Stimulated activated CD8-positive, alpha-beta memory T cell treated with anti-CD3 and anti-CD28 coated beads, Interleukin-4, amount 100 ng/mL, for 4 hours (primary cell): ENCODE data around the gene NECTIN1.

Source experiments
- DNase-seq, 2 donors: peaks; one replicate each; pipeline ENCODE4 v3.0.0-alpha.2; 2020; ENCODE audit warnings: low read depth in 2 of 2, low spot score in 1 of 2

NECTIN1 gene, protein sequence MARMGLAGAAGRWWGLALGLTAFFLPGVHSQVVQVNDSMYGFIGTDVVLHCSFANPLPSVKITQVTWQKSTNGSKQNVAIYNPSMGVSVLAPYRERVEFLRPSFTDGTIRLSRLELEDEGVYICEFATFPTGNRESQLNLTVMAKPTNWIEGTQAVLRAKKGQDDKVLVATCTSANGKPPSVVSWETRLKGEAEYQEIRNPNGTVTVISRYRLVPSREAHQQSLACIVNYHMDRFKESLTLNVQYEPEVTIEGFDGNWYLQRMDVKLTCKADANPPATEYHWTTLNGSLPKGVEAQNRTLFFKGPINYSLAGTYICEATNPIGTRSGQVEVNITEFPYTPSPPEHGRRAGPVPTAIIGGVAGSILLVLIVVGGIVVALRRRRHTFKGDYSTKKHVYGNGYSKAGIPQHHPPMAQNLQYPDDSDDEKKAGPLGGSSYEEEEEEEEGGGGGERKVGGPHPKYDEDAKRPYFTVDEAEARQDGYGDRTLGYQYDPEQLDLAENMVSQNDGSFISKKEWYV

DNA sequence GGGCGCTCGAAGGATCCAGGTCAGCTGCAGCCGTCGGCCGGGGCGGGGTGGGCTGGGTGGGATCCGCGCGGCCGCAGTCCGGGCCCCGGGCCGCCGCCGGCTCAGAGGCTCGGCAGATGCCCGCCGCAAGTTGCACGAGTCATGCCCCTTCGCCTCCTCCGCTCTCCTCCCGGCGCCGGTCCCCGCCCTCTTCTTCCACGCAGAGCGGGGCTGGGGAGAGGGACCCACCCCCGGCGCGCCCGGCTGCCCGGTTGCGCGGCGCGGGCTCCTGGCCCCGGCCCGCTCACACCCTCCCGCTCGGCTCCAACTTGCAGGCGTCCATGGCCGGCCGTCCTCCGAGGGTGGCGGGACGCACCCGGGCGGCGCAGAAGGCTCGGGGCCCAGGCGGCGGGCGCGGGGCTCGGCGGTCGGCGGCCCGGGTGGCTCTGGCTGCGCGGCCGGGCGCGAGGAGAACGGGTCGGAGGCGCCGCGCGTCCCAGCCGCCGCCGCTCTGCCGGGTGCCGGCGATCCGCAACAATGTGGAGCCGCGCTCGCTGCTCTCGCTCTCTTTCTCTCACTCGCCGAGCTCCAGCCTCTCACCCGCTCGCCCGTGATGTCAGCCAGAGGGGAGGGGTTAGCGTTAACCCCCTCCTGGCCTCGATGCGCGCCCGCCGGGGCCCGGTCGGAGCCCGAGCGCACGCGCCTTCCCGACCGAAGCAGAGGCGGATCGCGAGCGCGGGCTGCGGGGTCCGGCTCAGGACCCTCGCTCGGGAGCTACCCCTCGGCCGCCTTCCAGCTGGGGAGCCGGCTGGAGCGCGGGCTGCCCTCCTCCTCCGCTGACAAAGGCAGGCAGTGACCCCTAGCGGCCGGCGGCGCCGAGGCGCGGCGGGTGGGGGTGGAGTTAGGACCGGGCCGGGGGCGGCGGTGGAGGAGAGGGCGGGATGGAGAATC, at the start of gene NECTIN1:
Gene NECTIN1 (minus strand): TSS at position 550 of the 930 bp plus-strand sequence. CDS start 647 bp downstream, outside the sequence.
- DNase-seq = peak; percentile 66 to 70

DNA sequence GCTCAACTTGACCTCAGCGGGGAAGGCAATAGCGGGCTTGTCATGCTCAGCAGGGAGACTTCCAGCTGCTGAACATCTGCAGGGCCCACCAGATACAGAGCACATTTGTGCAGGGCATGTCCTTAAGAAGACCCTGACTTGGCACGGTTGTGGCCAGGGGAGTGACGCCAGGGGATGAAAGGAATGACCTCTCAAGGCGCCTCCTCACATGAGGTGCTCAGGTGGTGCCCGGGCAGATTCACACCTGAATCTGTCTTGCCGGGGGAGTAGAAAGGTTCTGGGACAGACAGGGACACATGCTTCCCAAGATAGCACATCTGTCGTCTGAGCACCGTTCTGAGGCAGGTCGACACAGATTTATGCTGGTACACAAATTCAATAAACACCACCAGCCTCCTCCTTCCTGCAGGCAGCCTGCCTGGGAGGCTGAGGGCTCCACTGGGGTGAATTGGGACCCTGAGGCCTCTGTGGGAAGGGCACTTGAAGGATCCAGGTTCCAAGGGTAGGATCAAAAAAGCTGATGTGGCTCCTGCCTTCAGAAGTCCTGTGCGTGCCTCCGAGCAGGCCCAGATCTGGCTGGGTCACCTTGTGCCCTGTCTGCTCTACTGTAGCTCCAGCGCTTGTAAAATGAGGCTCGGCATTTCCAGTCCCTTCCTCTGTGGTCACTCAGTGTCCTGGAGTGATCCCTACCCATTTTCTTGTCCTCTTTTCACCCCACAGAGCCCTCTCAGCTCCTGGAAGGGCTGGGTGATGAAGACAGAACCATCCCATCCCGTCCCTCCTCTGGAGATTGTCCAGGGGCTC, 49.6 kb upstream of the NECTIN1 start:
- no peak for DNase-seq

DNA sequence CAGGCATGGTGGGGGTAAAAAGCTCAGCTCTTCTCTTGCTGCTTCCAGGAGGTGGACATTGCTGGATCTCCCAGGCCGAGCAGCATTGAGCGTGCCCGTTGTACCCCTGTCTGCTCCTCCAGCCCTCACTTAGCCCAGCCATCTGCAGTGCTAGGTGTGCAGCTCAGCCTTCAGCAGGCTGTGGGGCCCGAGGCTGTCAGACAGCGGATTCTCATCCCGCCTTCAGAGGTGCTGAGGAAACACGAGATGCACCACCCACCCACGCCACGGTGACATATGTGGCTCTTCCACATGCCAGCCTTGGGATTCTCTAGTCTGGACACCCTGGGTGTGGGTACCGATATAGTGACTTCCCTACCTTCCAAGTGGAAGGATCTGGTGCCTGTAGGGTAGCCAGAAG, 48.9 kb upstream of the NECTIN1 start:
- DNase-seq = no peak

DNA sequence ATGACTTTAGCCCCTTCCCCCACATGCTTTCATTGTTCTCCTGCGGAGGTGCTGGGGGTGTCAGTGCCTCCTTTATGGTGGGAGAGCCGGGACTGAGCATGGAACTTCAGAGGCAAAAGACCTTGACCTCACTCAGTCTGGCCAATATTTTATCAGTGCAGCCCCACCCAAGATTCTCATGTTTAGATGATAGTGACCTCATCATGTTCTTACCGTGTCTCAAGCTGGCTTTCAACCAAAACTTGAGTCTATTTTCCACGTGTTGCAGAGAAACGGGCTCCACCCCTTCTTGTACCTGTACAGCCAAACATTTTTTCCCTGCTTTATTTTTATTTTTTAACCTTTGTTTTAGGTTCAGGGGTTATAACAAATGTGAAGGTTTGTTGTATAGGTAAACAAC, 47.7 kb upstream of the NECTIN1 start:
- DNase-seq = no peak

DNA sequence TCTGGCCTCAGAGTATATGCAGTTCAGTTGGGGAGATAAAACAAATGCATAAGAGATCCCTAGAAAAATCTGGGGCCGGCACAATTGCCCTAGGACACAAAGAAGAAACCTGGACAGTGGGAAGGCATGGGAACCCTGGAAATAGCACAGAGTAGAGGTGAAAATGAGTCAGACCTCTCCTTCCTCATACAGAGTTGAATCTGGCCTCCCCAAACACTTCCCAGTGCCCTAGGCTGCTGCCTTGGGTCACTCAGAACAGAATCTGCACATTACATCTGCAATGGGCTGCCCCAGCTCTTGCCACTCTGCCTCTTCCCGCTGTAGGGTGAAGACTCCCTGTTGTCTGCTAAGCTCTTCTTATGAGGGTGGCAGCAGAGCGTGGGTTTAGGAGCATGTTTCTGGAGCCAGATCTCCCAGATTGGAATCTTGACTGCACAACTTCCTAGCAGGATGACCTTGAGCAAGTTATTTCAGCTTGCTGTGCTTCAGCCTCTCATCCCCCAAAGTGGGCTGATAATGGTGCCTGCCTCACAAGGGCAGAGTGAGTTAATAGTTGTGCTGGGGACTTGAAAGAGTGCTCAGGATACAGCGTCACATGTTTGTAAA, 47.1 kb upstream of the NECTIN1 start:
- DNase-seq = no peak

DNA sequence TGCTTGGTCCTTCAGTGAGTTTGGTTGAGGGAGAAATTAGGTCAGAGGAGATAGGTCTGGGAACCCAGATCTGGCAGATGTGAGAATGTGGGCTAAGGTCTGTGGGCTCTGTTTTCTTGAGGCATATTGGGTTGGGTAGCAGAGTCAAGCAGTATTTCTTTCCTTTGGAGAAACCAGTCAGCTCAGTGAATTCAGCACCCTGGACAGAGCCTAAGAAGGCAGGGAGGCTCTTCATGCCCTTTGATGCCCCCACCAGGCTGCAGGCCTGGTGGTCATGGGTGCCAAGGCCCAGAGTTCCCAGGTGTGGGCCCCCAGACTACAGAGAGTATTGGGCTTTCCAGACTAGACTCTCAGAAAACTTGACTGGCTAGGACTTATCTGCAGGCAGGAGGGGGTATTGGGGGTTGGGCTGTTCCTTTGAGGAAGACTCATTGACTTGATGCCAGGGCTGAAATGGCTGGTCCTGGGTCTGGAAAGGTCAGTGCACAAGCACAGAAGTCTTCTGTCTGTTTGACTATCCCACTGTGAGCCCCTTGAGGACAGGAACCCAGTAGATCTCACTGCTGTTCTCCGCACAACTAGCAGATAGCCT, 45.3 kb upstream of the NECTIN1 start:
- no peak for DNase-seq

DNA sequence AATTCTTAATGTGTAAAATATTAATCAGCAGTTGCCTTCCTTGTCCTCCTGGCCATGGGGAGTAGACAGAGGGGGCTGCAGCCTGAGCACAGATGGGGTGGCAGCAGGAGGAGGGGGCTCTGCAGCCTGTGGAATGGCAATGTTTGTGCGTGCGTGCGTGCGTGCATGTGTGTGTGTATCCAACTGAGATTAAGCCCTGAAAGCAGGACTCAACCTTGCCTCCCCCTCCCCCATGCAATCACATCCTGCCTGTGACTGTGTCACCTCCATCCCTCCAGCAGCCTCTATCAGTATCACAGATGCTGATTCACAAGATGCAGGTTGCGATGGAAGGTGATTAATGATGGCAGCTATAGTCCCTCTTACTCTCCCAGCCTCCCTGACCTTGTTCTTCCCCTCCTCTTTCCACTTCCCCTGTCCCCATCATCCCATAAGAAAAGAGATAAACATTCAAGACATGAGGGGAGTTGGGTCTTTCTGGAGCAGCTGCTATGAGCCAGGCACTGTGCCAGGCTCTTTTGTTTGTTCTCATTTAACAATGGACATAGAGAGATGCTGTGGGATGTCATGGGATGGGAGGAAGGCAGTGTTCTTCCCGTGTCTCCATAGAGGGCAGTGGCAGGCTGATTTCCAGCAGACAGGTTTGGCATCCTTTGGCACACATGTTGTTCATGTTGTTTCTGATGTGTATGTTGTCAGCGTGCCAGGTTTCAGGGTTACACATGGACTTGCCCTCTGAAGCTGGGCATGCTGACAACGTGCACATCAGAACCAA, 43.8 kb upstream of the NECTIN1 start:
- no peak for DNase-seq

DNA sequence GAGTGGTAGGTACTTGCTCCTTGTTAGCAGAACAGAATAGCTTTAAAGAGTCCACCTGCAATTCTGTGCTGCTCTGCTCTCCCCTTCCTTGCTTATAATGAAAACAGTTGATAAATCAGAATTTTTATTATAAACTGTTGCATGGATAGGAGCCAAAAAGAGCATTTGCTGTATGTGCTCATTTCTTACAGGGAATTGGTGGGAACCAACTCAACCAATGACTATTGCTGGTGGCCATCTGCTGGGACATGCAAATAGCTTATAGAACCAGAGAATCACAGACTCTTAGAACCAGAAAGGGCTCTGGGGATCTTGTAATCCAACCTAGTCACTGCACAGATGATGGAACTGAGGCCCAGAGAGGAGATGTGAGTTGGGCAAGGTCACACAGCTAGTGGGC, 43.1 kb upstream of the NECTIN1 start:
- DNase-seq = no peak

DNA sequence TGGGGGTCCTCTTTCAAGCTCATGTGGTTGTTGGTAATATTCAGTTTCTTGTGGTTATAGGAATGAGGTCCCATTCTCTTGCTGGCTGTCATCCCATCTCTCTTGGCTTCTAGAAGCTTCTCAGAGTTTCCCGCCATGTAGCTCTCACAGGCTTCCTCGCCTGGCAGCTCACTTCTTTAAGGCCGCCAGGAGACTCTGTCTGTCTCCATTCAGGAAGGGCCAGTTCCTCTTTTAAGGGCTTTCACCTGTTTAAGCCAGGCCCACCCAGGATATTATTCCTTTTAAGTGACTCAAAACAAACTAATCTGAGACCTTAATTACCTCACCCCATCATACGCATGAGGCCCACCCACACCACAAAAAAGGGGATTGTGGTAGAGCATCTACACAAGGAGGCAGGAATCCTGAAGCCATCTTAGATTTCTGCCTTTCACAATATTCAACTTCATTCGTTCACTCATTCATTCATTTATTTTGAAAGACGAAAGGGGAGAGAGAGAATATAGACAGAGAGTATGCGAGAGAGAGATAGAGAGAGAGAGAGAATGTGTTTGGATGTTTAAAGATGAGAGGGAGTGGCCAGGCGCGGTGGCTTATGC, 42.3 kb upstream of the NECTIN1 start:
- DNase-seq = no peak

DNA sequence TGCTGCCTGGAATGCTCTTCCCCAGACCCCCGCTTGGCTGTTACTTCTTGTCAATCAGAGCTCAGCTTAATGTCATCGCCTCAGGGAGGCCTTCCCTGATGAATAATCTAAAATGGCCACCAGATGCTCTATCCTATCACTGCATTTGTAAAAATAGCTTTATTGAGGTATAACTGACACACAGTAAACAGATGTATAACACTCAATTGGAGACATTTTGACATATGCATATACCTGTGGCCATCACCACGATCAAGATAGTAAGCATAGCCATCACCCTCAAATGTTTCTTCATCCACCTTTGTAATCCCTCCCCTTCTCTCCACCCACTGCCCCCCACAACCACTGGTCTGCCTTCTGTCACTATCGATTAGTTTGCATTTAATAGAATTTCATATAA, 36.6 kb upstream of the NECTIN1 start:
- no peak for DNase-seq

DNA sequence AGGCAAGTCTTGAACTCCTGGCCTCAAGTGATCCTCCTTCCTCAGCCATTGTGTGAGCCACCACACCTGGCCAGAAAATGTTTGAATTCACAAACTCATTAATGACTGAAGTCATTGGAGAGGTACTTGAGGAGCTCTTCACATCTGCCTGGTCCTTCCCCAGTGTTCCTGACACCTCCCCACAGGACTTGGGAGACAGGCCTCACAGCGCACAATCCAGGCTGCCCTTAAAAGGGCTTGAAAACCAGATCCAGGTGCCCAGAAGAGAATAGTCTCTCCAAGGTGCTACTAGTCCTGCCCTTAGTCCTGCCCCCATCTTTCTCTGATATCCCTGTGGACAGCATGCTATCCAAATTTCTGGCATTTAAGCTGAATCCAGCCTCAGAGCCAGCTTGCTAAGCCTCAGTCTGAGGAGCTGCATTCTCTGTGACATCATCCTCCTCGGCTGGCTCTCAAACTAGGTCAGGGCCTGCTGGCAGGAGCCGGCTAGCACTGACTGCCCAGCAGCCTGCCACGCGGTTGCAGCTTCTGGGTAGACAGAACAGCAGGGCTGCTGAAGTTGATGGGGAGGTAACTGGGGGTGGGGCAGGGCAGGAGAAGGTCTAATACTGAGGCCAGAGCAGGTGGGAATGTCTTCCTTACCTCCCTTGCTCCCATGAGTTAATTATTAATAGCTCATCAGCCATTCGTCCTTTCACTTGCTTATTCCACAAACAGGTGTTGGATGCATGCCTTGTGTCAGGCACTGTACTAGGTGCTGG, 35.3 kb upstream of the NECTIN1 start:
- DNase-seq = no peak

DNA sequence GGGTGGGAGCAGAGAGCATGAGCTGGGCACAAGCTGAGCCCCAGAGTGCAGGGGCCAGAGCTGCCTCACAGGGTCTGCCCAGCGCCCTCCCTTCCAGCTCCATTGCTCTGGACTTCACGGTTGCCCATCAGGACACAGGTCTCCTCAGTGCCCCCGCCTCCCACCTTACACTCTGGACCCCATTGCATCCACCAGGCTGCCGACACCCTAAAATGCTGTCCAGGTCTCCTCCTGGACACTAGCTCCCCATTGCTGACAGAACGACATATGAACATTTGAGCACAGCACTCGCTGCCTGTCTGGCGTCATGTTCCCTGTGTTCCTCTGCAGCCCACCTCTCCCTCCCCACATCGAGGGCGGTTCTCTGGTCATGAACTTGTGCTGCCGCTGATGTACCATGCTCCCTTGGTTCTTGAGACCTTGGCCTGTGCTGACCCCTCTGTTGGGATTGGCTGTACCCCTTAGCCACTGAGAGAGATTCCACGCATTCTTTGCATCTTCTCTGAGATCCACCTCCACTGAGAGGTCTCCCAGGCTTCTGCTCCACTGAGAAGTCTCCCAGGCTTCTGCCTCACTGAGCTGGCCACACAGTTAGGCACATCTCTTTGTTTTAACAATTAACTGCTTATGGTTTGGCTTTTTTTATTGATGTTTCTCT, 34.2 kb upstream of the NECTIN1 start:
- no peak for DNase-seq

DNA sequence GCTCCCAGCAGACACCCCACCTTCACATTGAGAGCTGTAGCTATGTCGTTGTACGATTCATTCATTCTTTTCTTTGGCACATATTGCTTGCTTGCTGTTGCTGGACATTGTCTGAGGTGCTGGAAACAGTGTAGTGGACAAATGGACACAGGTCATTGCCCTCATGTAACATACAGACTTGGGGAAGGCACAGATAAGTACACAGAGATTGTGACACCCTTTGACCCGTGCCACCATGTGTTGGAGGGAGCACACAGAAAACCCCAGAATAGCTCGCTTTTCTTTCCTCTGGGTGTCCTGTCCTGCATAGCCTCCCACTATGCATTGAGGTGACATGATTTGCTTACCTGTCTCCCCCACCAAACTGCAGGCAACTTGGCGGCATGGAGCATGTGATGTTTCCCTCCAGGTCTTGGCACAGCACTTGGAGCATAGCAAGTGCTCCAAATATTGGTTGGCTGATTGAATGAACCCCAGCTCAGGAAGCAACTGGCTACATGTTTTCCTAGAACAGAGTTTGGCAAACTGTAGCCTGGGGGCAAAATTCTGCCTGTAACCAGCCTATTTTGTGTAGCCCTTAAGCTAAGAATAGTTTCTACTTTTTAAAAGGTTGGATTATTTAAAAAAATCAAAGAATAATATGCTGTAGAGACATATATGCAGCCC, 30.9 kb upstream of the NECTIN1 start:
- DNase-seq = no peak

DNA sequence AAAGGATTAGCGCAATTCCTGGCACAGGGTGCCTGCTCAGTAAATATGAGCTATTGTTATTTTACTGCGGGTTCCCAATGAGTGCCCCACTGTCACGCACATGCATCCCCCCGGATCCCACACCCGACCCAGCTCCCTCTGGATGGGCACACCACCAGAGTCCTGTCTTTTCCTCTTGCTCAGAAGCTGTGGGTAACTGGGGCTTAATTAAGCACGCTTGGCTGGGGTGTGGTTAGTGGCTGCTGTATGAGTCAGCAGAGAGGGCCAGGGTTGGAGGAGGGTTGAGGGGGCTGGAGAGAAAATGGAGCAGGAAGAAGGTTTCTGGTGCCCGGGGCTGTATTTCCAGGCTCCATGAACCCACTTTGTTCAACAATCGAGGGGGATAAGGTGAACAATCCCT, 30.3 kb upstream of the NECTIN1 start:
- no peak for DNase-seq

DNA sequence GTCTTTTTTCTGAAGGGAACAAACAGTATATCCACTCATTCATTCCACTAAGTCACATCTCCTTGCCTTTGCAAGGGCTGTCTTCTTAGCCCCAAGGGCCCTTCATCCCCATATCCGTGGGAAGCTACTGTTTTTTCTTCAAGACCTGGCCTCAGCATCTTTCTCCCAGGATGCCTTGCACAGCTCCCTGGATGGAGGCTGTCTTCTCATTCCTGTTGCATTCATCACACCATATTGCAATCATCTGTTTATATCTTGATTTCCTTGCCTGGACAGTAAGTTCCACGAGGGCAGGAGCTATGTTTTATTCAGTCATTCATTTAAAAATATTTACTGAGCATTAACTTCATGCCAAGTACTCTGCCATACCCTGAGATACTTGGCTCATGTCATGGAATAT, 29.3 kb upstream of the NECTIN1 start:
- no peak for DNase-seq

DNA sequence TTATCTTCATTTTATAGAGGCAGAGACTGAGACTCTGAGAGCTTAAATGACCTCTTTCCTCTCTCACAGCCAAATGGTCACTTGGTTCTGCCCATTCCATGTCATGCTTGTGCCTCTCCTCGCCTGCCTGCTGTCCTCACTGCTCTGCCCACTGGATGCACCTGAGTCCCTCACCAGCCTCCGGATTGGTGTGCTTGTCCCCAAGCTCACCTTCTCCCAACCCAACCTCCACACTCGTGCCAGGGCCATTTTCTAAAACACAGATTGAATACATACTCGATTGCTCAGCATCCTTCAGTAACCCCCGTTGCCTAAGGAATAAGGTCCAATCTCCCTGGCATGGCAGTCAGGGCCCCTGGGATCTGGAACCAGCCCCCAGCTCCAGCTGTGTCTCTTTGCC, 28.4 kb upstream of the NECTIN1 start:
- no peak for DNase-seq

DNA sequence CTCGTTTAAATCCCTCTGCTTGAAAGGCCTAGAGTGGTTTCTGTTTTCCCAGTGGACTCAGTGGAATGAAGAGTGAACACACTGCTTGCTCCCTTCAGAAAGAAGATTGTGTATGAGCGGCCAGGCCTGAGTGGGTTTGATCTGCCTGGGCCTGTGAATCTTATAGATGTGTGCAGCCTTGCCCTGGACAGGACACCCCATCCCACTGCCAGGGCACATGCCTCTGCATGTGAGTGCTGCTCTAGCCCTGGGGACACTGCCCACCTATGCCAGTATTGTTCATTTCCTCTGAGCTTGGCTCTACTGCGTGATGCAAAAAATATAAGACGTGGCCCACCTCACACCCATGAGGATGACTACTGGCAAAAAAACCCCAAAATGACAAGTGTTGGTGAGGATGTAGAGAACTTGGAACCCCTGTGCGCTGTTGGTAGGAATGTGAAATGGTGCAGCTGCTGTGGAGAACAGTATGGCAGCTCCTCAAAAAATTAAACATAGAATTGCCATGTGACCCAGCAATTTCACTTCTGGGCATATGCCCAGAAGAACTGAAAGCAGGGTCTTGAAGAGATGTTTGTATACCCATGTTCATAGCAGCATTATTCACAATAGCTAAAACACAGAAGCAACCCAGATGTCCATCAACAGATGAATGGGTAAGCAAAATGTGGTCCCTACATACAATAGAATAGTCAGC, 27.3 kb upstream of the NECTIN1 start:
- DNase-seq = no peak
